GM23338 (cell line): ENCODE measurements around the gene IQGAP2. TPM values are rescaled to one million over a fixed set of nuclear protein-coding genes. Genes with fewer than 3 reads are reported as not detected.
A peak's percentile ranks its signal among the peaks of the same experiment; 100 is the strongest.

Experiments used
- ATAC-seq: fragments of 200-7000 bp; cut with Tn5 transposase; 3 replicates; pipeline ENCODE4 v1.9.1; 2020
- DNase-seq: peaks from one replicate; pipeline ENCODE4 v3.0.0-alpha.2; 2015; ENCODE audit warnings: low spot score
- H2AFZ ChIP-seq: fragments of 200-600 bp; sonication (generic); 2 replicates; pipeline ENCODE4 v1.8.0; 2016; ENCODE audit warnings: antibody characterized with exemption, mild to moderate bottlenecking, moderate library complexity
- H3F3A ChIP-seq: fragments of 200-600 bp; sonication (generic); replicated peaks from 2 replicates; pipeline ENCODE4 v1.8.0; 2017; ENCODE audit warnings: antibody characterized with exemption, mixed run types, low read depth
- H3K27ac ChIP-seq: fragments of 200-600 bp; sonication (generic); 2 replicates; pipeline ENCODE4 v1.6.1; 2016; ENCODE audit warnings: low read depth
- H3K27me3 ChIP-seq: fragments of 200-600 bp; sonication (generic); 2 replicates; pipeline ENCODE4 v1.8.0; 2016; ENCODE audit warnings: mild to moderate bottlenecking, mixed run types, moderate library complexity; ENCODE audit not compliant: insufficient read depth
- H3K36me3 ChIP-seq: fragments of 200-600 bp; sonication (generic); 2 replicates; pipeline ENCODE4 v1.8.0; 2016; ENCODE audit warnings: mild to moderate bottlenecking; ENCODE audit not compliant: insufficient read depth
- H3K4me1 ChIP-seq: fragments of 200-600 bp; sonication (generic); 2 replicates; pipeline ENCODE4 v1.8.0; 2016; ENCODE audit warnings: mild to moderate bottlenecking, moderate library complexity; ENCODE audit not compliant: insufficient read depth
- H3K4me2 ChIP-seq: fragments of 200-600 bp; sonication (generic); 2 replicates; pipeline ENCODE4 v1.7.1; 2017; ENCODE audit warnings: mixed run types
- H3K4me3 ChIP-seq: fragments of 200-600 bp; sonication (generic); 2 replicates; pipeline ENCODE4 v1.6.1; 2016; ENCODE audit warnings: mixed run types
- H3K79me2 ChIP-seq: fragments of 200-600 bp; sonication (generic); replicated peaks from 2 replicates; pipeline ENCODE4 v1.8.0; 2017; ENCODE audit warnings: mild to moderate bottlenecking; ENCODE audit not compliant: insufficient read depth
- H3K9me2 ChIP-seq: fragments of 200-600 bp; sonication (generic); 2 replicates; pipeline ENCODE4 v1.8.0; 2017; ENCODE audit not compliant: insufficient read depth
- H4K20me1 ChIP-seq: fragments of 200-600 bp; sonication (generic); replicated peaks from 2 replicates; pipeline ENCODE4 v1.8.0; 2017; ENCODE audit warnings: mild to moderate bottlenecking; ENCODE audit not compliant: insufficient read depth
- H3K27ac Mint-ChIP-seq: 2 replicates; pipeline ENCODE4 v1.8.0; 2020; ENCODE audit warnings: inconsistent platforms, mild to moderate bottlenecking, moderate library complexity, mixed read lengths
- H3K27me3 Mint-ChIP-seq: 3 replicates; pipeline ENCODE4 v1.8.0; 2022; ENCODE audit warnings: low read depth, mild to moderate bottlenecking, moderate library complexity, mixed read lengths, inconsistent platforms; ENCODE audit not compliant: insufficient read depth, poor library complexity
- H3K36me3 Mint-ChIP-seq: 3 replicates; pipeline ENCODE4 v1.8.0; 2021; ENCODE audit warnings: low read depth, mild to moderate bottlenecking, inconsistent platforms, moderate library complexity, mixed read lengths
- H3K4me1 Mint-ChIP-seq: 3 replicates; pipeline ENCODE4 v1.8.0; 2020; ENCODE audit warnings: mild to moderate bottlenecking, inconsistent platforms, mixed read lengths
- H3K4me3 Mint-ChIP-seq: 3 replicates; pipeline ENCODE4 v1.8.0; 2021; ENCODE audit warnings: moderate library complexity, mild to moderate bottlenecking, inconsistent platforms, mixed read lengths
- H3K9me3 Mint-ChIP-seq: 3 replicates; pipeline ENCODE4 v1.8.0; 2020; ENCODE audit warnings: moderate library complexity, mild to moderate bottlenecking, inconsistent platforms, mixed read lengths
- CREB1 ChIP-seq: fragments of 250-450 bp; sonication (Bioruptor Pico); IDR thresholded peaks from 2 replicates; pipeline ENCODE4 v1.5.0; 2020; ENCODE audit warnings: low read depth, mild to moderate bottlenecking, moderate library complexity
- EZH2 ChIP-seq: fragments of 200-600 bp; sonication (generic); IDR thresholded peaks from one replicate; pipeline ENCODE4 v1.8.0; 2017; ENCODE audit warnings: antibody characterized with exemption, mild to moderate bottlenecking, low read depth; ENCODE audit not compliant: unreplicated experiment
- EZH2phosphoT487 ChIP-seq: fragments of 200-600 bp; sonication (generic); IDR thresholded peaks from one replicate; pipeline ENCODE4 v1.8.1; 2018; ENCODE audit warnings: antibody characterized with exemption; ENCODE audit not compliant: unreplicated experiment
- JUNB ChIP-seq: IDR thresholded peaks from one replicate; pipeline ENCODE4 v1.6.1; 2016; ENCODE audit warnings: antibody characterized with exemption; ENCODE audit not compliant: unreplicated experiment
- NANOG ChIP-seq: IDR thresholded peaks from 2 replicates; pipeline ENCODE4 v1.6.1; 2016; ENCODE audit warnings: antibody characterized with exemption, borderline replicate concordance
- POLR2AphosphoS5 ChIP-seq: IDR thresholded peaks from 2 replicates; pipeline ENCODE4 v1.6.1; 2016; ENCODE audit warnings: antibody characterized with exemption, low read depth
- STAT1 ChIP-seq: IDR thresholded peaks from one replicate; pipeline ENCODE4 v1.6.1; 2016; ENCODE audit warnings: antibody characterized with exemption; ENCODE audit not compliant: unreplicated experiment
- ZNF114 ChIP-seq: fragments of 250-450 bp; sonication (Bioruptor Pico); IDR thresholded peaks from 2 replicates; pipeline ENCODE4 v1.5.0; 2020; ENCODE audit warnings: mild to moderate bottlenecking, moderate library complexity
- ZNF331 ChIP-seq: fragments of 250-450 bp; sonication (Bioruptor Pico); IDR thresholded peaks from 2 replicates; pipeline ENCODE4 v1.5.0; 2020; ENCODE audit warnings: low read depth, mild to moderate bottlenecking, moderate library complexity
- polyA plus RNA-seq: library from polyadenylated mRNA; unstranded; fragments of >200 nt; fragmentation: Nextera tagmentation; extraction: Ambion mirVana; gene quantifications from 2 replicates; pipeline ENCODE4 v1.2.1, GENCODE V29; 2016
- total RNA-seq: library from RNA; depleted of rRNA; stranded (reverse); fragments of >200 nt; shearing (Covaris generic); gene quantifications from 2 replicates; pipeline ENCODE4 v1.2.3, GENCODE V29; 2014
- TF ChIP-seq, protein P1 (sequence below): IDR thresholded peaks from one replicate; pipeline ENCODE4 v1.6.1; 2018; ENCODE audit warnings: antibody characterized with exemption; ENCODE audit not compliant: unreplicated experiment
- TF ChIP-seq, protein P2 (sequence below), 2 experiments: fragments of 200-600 bp in 1 of 2; sonication (generic) in 1 of 2; conservative IDR thresholded peaks; 2 replicates each; pipeline versions ENCODE4 v1.5.1 to v1.6.1; 2016 to 2017; ENCODE audit warnings: antibody characterized with exemption in 2 of 2, low read depth in 2 of 2, mild to moderate bottlenecking in 2 of 2, moderate library complexity in 1 of 2
- TF ChIP-seq, protein P3 (sequence below): fragments of 250-450 bp; sonication (Bioruptor Pico); IDR thresholded peaks from 2 replicates; pipeline ENCODE4 v1.5.0; 2020; ENCODE audit warnings: mild to moderate bottlenecking, moderate library complexity
- TF ChIP-seq, protein P4 (sequence below): IDR thresholded peaks from 2 replicates; pipeline ENCODE4 v1.6.1; 2016; ENCODE audit warnings: antibody characterized with exemption

Gene IQGAP2
- total and polyA plus RNA-seq, 2 experiments from 2014 or later: 60.0 to 86.5 TPM

DNA sequence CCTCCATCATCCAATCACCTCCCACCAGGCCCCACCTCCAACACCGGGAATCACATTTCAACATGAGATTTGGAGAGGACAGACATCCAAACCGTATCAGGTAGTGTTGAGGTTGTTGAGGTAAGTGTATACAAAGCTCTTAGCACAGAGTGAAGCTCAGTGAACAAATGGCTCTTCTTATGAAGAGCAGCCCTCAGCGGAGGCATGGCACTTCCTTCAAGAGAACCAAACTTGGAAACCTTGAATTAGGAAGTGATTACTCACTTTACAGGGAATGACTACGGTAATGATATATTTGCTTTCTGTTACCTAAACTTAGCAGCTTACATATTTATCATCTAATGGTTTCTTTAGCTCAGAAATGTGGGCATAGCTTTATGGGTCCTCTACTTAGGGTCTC lies 92.8 kb downstream of the IQGAP2 start:
- no peaks in the 10 kb centered on the region for H3K27me3 ChIP-seq
- Mint-ChIP-seq H3K36me3 (peaks cover 3% of the 10 kb centered on the region; the same call in 1 of the 3 replicates), H3K27me3 (peaks cover 10% of the 10 kb centered on the region), H3K4me3 (no peak overlapping the region), H3K27ac (peak overlapping the region; percentile 69), H3K4me1 (peaks cover 80% of the 10 kb centered on the region), H3K9me3 (peaks cover 2% of the 10 kb centered on the region; the same call in 2 of the 3 replicates)
- H4K20me1 ChIP-seq: no peaks in the 10 kb centered on the region
- DNase-seq: no peak
- no peak overlapping the region for H2AFZ ChIP-seq
- no peaks in the 10 kb centered on the region for H3K36me3 ChIP-seq
- H3K4me3 ChIP-seq: no peak overlapping the region
- H3F3A ChIP-seq: 0 out of 2 replicates have a peak, but pooled peaks cover 3% of the 10 kb centered on the region
- ATAC-seq: no peak
- no peak overlapping the region for H3K27ac ChIP-seq
- H3K4me1 ChIP-seq: peaks cover 82% of the 10 kb centered on the region
- H3K4me2 ChIP-seq: no peak overlapping the region
- H3K9me2 ChIP-seq: no peaks in the 10 kb centered on the region
- peaks cover 16% of the 10 kb centered on the region; the same call in 1 of the 2 replicates for H3K79me2 ChIP-seq
- TF ChIP-seq, protein P1, sequence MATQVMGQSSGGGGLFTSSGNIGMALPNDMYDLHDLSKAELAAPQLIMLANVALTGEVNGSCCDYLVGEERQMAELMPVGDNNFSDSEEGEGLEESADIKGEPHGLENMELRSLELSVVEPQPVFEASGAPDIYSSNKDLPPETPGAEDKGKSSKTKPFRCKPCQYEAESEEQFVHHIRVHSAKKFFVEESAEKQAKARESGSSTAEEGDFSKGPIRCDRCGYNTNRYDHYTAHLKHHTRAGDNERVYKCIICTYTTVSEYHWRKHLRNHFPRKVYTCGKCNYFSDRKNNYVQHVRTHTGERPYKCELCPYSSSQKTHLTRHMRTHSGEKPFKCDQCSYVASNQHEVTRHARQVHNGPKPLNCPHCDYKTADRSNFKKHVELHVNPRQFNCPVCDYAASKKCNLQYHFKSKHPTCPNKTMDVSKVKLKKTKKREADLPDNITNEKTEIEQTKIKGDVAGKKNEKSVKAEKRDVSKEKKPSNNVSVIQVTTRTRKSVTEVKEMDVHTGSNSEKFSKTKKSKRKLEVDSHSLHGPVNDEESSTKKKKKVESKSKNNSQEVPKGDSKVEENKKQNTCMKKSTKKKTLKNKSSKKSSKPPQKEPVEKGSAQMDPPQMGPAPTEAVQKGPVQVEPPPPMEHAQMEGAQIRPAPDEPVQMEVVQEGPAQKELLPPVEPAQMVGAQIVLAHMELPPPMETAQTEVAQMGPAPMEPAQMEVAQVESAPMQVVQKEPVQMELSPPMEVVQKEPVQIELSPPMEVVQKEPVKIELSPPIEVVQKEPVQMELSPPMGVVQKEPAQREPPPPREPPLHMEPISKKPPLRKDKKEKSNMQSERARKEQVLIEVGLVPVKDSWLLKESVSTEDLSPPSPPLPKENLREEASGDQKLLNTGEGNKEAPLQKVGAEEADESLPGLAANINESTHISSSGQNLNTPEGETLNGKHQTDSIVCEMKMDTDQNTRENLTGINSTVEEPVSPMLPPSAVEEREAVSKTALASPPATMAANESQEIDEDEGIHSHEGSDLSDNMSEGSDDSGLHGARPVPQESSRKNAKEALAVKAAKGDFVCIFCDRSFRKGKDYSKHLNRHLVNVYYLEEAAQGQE: no peak
- no peak for TF ChIP-seq CREB1 (CRISPR knock-in tag)
- no peak for TF ChIP-seq EZH2
- TF ChIP-seq ZNF331 (CRISPR knock-in tag): no peak
- TF ChIP-seq NANOG: no peak
- TF ChIP-seq POLR2AphosphoS5: no peak
- no peak for TF ChIP-seq JUNB
- TF ChIP-seq STAT1: no peak
- TF ChIP-seq, protein P2, sequence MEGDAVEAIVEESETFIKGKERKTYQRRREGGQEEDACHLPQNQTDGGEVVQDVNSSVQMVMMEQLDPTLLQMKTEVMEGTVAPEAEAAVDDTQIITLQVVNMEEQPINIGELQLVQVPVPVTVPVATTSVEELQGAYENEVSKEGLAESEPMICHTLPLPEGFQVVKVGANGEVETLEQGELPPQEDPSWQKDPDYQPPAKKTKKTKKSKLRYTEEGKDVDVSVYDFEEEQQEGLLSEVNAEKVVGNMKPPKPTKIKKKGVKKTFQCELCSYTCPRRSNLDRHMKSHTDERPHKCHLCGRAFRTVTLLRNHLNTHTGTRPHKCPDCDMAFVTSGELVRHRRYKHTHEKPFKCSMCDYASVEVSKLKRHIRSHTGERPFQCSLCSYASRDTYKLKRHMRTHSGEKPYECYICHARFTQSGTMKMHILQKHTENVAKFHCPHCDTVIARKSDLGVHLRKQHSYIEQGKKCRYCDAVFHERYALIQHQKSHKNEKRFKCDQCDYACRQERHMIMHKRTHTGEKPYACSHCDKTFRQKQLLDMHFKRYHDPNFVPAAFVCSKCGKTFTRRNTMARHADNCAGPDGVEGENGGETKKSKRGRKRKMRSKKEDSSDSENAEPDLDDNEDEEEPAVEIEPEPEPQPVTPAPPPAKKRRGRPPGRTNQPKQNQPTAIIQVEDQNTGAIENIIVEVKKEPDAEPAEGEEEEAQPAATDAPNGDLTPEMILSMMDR (conservative IDR thresholded peaks at IDR 0.05; ENCODE audit: low read depth in 2 of 2): no peak
- no peak for TF ChIP-seq ZNF114 (CRISPR knock-in tag)
- TF ChIP-seq, protein P3, sequence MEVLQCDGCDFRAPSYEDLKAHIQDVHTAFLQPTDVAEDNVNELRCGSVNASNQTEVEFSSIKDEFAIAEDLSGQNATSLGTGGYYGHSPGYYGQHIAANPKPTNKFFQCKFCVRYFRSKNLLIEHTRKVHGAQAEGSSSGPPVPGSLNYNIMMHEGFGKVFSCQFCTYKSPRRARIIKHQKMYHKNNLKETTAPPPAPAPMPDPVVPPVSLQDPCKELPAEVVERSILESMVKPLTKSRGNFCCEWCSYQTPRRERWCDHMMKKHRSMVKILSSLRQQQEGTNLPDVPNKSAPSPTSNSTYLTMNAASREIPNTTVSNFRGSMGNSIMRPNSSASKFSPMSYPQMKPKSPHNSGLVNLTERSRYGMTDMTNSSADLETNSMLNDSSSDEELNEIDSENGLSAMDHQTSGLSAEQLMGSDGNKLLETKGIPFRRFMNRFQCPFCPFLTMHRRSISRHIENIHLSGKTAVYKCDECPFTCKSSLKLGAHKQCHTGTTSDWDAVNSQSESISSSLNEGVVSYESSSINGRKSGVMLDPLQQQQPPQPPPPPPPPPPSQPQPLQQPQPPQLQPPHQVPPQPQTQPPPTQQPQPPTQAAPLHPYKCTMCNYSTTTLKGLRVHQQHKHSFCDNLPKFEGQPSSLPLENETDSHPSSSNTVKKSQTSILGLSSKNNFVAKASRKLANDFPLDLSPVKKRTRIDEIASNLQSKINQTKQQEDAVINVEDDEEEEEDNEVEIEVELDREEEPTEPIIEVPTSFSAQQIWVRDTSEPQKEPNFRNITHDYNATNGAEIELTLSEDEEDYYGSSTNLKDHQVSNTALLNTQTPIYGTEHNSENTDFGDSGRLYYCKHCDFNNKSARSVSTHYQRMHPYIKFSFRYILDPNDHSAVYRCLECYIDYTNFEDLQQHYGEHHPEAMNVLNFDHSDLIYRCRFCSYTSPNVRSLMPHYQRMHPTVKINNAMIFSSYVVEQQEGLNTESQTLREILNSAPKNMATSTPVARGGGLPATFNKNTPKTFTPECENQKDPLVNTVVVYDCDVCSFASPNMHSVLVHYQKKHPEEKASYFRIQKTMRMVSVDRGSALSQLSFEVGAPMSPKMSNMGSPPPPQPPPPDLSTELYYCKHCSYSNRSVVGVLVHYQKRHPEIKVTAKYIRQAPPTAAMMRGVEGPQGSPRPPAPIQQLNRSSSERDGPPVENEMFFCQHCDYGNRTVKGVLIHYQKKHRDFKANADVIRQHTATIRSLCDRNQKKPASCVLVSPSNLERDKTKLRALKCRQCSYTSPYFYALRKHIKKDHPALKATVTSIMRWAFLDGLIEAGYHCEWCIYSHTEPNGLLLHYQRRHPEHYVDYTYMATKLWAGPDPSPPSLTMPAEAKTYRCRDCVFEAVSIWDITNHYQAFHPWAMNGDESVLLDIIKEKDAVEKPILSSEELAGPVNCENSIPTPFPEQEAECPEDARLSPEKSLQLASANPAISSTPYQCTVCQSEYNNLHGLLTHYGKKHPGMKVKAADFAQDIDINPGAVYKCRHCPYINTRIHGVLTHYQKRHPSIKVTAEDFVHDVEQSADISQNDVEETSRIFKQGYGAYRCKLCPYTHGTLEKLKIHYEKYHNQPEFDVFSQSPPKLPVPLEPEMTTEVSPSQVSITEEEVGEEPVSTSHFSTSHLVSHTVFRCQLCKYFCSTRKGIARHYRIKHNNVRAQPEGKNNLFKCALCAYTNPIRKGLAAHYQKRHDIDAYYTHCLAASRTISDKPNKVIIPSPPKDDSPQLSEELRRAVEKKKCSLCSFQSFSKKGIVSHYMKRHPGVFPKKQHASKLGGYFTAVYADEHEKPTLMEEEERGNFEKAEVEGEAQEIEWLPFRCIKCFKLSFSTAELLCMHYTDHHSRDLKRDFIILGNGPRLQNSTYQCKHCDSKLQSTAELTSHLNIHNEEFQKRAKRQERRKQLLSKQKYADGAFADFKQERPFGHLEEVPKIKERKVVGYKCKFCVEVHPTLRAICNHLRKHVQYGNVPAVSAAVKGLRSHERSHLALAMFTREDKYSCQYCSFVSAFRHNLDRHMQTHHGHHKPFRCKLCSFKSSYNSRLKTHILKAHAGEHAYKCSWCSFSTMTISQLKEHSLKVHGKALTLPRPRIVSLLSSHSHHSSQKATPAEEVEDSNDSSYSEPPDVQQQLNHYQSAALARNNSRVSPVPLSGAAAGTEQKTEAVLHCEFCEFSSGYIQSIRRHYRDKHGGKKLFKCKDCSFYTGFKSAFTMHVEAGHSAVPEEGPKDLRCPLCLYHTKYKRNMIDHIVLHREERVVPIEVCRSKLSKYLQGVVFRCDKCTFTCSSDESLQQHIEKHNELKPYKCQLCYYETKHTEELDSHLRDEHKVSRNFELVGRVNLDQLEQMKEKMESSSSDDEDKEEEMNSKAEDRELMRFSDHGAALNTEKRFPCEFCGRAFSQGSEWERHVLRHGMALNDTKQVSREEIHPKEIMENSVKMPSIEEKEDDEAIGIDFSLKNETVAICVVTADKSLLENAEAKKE: no peak
- TF ChIP-seq, protein P4, sequence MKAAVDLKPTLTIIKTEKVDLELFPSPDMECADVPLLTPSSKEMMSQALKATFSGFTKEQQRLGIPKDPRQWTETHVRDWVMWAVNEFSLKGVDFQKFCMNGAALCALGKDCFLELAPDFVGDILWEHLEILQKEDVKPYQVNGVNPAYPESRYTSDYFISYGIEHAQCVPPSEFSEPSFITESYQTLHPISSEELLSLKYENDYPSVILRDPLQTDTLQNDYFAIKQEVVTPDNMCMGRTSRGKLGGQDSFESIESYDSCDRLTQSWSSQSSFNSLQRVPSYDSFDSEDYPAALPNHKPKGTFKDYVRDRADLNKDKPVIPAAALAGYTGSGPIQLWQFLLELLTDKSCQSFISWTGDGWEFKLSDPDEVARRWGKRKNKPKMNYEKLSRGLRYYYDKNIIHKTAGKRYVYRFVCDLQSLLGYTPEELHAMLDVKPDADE: no peak
- TF ChIP-seq EZH2phosphoT487: no peak
